ENCODE measurements around the gene NISCH.
A peak's percentile ranks its signal among the peaks of the same experiment; 100 is the strongest.

NISCH gene

GRCh38 chr3:52422669-52423068, 32.7 kb upstream of the NISCH start:
- no peak for TF ChIP-seq ZNF8 (CRISPR knock-in tag; IDR thresholded peaks at IDR 0.05)
- no peak for ATAC-seq

GRCh38 chr3:52423173-52423572, 32.2 kb upstream of the NISCH start:
- ATAC-seq = no peak
- TF ChIP-seq CSDC2 (CRISPR knock-in tag; IDR thresholded peaks at IDR 0.05) (no peak), ARNTL (CRISPR knock-in tag; IDR thresholded peaks at IDR 0.05; ENCODE audit: borderline replicate concordance, low read depth) (no peak), POU6F1 (CRISPR knock-in tag; IDR thresholded peaks at IDR 0.05; ENCODE audit: borderline replicate concordance, low read depth) (no peak), ZNF8 (CRISPR knock-in tag; IDR thresholded peaks at IDR 0.05) (no peak), ZNF70 (CRISPR knock-in tag; IDR thresholded peaks at IDR 0.05) (no peak)

- ATAC-seq = peak; percentile 99
- TF ChIP-seq, protein P1, sequence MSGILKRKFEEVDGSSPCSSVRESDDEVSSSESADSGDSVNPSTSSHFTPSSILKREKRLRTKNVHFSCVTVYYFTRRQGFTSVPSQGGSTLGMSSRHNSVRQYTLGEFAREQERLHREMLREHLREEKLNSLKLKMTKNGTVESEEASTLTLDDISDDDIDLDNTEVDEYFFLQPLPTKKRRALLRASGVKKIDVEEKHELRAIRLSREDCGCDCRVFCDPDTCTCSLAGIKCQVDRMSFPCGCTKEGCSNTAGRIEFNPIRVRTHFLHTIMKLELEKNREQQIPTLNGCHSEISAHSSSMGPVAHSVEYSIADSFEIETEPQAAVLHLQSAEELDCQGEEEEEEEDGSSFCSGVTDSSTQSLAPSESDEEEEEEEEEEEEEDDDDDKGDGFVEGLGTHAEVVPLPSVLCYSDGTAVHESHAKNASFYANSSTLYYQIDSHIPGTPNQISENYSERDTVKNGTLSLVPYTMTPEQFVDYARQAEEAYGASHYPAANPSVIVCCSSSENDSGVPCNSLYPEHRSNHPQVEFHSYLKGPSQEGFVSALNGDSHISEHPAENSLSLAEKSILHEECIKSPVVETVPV (CRISPR knock-in tag; IDR thresholded peaks at IDR 0.05) = no peak
- TF ChIP-seq ZNF70 (CRISPR knock-in tag; IDR thresholded peaks at IDR 0.05) (no peak), RARB (CRISPR knock-in tag; IDR thresholded peaks at IDR 0.05) (no peak), CREB5 (CRISPR knock-in tag; IDR thresholded peaks at IDR 0.05; ENCODE audit: low read depth) (no peak), POU6F1 (CRISPR knock-in tag; IDR thresholded peaks at IDR 0.05; ENCODE audit: borderline replicate concordance, low read depth) (no peak), ZNF8 (CRISPR knock-in tag; IDR thresholded peaks at IDR 0.05) (no peak), CSDC2 (CRISPR knock-in tag; IDR thresholded peaks at IDR 0.05) (no peak), OSR1 (CRISPR knock-in tag; IDR thresholded peaks at IDR 0.05) (no peak), ESRRG (CRISPR knock-in tag; IDR thresholded peaks at IDR 0.05) (no peak), ZC3H10 (CRISPR knock-in tag; IDR thresholded peaks at IDR 0.05) (no peak), TOX (CRISPR knock-in tag; IDR thresholded peaks at IDR 0.05; ENCODE audit: borderline replicate concordance) (no peak), GLIS3 (CRISPR knock-in tag; IDR thresholded peaks at IDR 0.05) (no peak), ARNTL (CRISPR knock-in tag; IDR thresholded peaks at IDR 0.05; ENCODE audit: borderline replicate concordance, low read depth) (no peak), TCF4 (CRISPR knock-in tag; IDR thresholded peaks at IDR 0.05; ENCODE audit: borderline replicate concordance) (no peak), SNAI2 (CRISPR knock-in tag; IDR thresholded peaks at IDR 0.05) (no peak), TSHZ2 (CRISPR knock-in tag; IDR thresholded peaks at IDR 0.05) (no peak)
Measured at GRCh38 chr3:52428151-52429005, 27.0 kb upstream of the NISCH start.

DNA sequence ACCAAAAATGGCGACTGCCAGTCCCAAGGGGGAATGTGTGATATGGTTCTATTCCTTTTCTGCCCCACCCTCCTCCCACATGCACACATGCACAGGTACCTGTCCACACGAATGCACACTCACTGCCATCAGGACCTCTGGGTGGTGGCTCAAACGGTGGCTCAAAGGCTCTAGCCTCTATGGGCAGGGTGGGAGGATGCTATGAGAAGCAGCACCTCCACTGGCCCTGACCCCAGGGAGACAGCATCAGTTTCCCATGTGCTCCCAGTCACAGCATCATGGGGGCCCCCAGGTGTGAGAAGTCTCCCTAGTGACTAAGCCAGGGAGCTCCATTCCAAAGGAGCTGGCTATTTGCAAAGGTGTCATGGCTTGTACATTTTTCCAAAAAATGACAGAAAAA, 26.4 kb upstream of the NISCH start:
- ATAC-seq = no peak; the same call in 1 of the 3 replicates
- TF ChIP-seq TSHZ2 (CRISPR knock-in tag; IDR thresholded peaks at IDR 0.05) (no peak), ISL1 (CRISPR knock-in tag; IDR thresholded peaks at IDR 0.05) (no peak), PPARA (CRISPR knock-in tag; IDR thresholded peaks at IDR 0.05; ENCODE audit: borderline replicate concordance) (no peak), OSR1 (CRISPR knock-in tag; IDR thresholded peaks at IDR 0.05) (no peak), CSDC2 (CRISPR knock-in tag; IDR thresholded peaks at IDR 0.05) (no peak), BACH2 (CRISPR knock-in tag; IDR thresholded peaks at IDR 0.05; ENCODE audit: borderline replicate concordance) (no peak), ZFP30 (CRISPR knock-in tag; IDR thresholded peaks at IDR 0.05) (no peak), TCF4 (CRISPR knock-in tag; IDR thresholded peaks at IDR 0.05; ENCODE audit: borderline replicate concordance) (no peak)
- TF ChIP-seq, protein P2, sequence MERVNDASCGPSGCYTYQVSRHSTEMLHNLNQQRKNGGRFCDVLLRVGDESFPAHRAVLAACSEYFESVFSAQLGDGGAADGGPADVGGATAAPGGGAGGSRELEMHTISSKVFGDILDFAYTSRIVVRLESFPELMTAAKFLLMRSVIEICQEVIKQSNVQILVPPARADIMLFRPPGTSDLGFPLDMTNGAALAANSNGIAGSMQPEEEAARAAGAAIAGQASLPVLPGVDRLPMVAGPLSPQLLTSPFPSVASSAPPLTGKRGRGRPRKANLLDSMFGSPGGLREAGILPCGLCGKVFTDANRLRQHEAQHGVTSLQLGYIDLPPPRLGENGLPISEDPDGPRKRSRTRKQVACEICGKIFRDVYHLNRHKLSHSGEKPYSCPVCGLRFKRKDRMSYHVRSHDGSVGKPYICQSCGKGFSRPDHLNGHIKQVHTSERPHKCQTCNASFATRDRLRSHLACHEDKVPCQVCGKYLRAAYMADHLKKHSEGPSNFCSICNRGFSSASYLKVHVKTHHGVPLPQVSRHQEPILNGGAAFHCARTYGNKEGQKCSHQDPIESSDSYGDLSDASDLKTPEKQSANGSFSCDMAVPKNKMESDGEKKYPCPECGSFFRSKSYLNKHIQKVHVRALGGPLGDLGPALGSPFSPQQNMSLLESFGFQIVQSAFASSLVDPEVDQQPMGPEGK (CRISPR knock-in tag; IDR thresholded peaks at IDR 0.05; ENCODE audit: borderline replicate concordance) = no peak

Data from SK-N-SH treated with all-trans-retinoic acid at 6 μM for 48 hours (cell line).